GM18867 (cell line): ENCODE measurements around the gene RMI1.
"Not testable (repeated sequence)": the region's sequence is repeated elsewhere in the genome, so short reads cannot be mapped to it uniquely, and the experiment has no call there.

Source experiments
- ATAC-seq: cut with Tn5 transposase; IDR thresholded peaks from one replicate; pipeline ENCODE4 v1.9.1; 2021; ENCODE audit warnings: mild to moderate bottlenecking, moderate library complexity; ENCODE audit not compliant: unreplicated experiment

The RMI1 gene

GRCh38 chr9:84002344-84002743 is 21.7 kb downstream of the RMI1 start:
- ATAC-seq: peak; percentile 94

GRCh38 chr9:84003246-84003645 is 22.6 kb downstream of the RMI1 start:
- ATAC-seq: no peak

GRCh38 chr9:84007662-84008061 is 27.1 kb downstream of the RMI1 start:
- no peak for ATAC-seq

- ATAC-seq: no peak
Measured at GRCh38 chr9:84024041-84024575, 43.5 kb downstream of the RMI1 start.

DNA sequence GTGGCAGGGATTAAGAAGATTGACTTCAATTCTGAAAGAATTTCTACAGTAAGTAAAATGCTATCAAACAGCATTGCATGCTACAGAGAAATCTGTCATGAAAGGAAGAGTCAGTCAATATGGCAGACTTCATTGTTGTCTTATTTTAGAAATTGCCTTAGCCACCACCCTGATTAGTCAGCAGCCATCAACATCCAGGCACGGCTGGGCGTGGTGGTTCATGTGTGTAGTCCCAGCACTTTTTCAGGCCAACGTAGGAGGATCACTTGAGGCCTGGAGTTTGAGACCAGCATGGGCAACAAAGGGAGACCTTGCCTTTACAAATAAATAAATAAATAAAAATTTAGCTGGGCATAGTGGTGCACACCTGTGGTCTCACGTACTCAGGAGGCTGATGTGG is 46.6 kb downstream of the RMI1 start:
- ATAC-seq: no peak

DNA sequence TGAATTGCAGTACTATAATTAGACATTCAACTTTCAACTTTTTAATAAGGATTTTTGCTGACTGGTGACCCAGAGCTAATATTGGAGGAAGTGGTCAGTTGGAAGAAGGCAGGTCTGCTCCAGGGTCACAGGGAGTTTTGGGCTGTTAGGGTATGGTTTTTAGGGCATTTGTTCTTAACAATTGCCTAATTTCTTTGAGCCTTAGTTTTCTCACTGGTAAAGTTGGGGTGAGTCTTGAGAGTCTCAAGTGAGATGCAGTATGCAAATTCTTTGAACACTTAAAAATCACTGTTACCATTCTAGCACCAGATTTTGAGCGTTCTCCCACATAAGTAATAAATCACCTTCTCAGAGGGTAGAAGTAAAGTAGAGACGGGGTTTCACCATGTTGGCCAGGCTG is 50.9 kb downstream of the RMI1 start:
- ATAC-seq: no peak

- not testable (repeated sequence) for ATAC-seq
Measured at GRCh38 chr9:84041857-84042256, 61.3 kb downstream of the RMI1 start.

DNA sequence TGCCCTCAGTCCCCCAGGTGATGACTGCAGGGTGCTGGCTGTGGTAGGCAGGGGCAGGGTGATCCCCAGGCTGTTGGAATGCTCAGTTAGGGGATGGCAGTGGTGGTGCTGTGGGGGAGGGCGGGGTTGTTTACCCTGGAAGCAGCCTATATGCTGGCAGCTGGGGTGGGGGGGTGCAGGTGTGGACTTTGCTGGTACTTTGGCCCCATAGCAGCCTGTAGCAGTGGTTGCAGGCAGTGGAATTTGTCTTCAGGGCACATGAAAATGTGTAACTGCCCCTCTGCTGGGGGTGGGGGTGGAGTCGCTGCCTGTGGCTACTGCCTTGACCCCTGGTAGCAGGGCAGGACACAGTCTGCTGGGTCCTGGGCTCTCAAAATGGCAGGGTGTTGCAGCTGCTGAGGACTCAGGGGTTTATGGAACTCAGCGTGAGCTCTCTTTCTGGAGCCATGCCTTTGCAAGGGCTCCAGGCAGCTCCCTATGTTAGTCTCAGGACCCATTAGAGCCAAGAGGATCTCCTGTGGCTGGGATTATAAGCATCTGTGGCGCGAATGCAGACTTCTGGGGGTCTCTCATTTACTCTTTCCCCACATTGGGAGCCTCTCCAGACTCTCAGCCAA is 65.0 kb downstream of the RMI1 start:
- ATAC-seq: no peak
